H9 (cell line): ENCODE measurements around the gene DGCR2. TPM values are rescaled to one million over a fixed set of nuclear protein-coding genes. Genes with fewer than 3 reads are reported as not detected.

Experiments used
- DNase-seq: peaks from one replicate; pipeline ENCODE4 v3.0.0-alpha.2; 2017
- H2AFZ ChIP-seq: one replicate; pipeline ENCODE4 v1.6.1; 2013; ENCODE audit warnings: mild to moderate bottlenecking, low read length, control low read depth, moderate library complexity
- H2AK5ac ChIP-seq: 2 replicates; pipeline ENCODE4 v1.6.1; 2013; ENCODE audit warnings: low read length, control low read depth, mixed read lengths; ENCODE audit not compliant: insufficient read length
- H2BK120ac ChIP-seq: one replicate; pipeline ENCODE4 v1.6.1; 2013; ENCODE audit warnings: low read depth, mild to moderate bottlenecking, low read length, control low read depth, inconsistent platforms; ENCODE audit not compliant: poor library complexity, severe bottlenecking
- H2BK12ac ChIP-seq: 2 replicates; pipeline ENCODE4 v1.6.1; 2013; ENCODE audit warnings: low read length, control low read depth, mixed read lengths, low read depth; ENCODE audit not compliant: insufficient read length
- H2BK15ac ChIP-seq: 2 replicates; pipeline ENCODE4 v1.6.1; 2013; ENCODE audit warnings: low read depth, low read length, control low read depth
- H2BK20ac ChIP-seq: one replicate; pipeline ENCODE4 v1.6.1; 2013; ENCODE audit warnings: low read depth, mild to moderate bottlenecking, low read length, control low read depth, inconsistent platforms; ENCODE audit not compliant: poor library complexity, severe bottlenecking
- H2BK5ac ChIP-seq: 2 replicates; pipeline ENCODE4 v1.6.1; 2013; ENCODE audit warnings: low read length, control low read depth, mixed read lengths; ENCODE audit not compliant: insufficient read length
- H3K14ac ChIP-seq: 2 replicates; pipeline ENCODE4 v1.6.1; 2013; ENCODE audit warnings: low read length, control low read depth; ENCODE audit not compliant: insufficient read depth
- H3K18ac ChIP-seq: 2 replicates; pipeline ENCODE4 v1.6.1; 2013; ENCODE audit warnings: low read depth, mild to moderate bottlenecking, mixed read lengths, low read length, control low read depth; ENCODE audit not compliant: insufficient read length
- H3K23ac ChIP-seq: 2 replicates; pipeline ENCODE4 v1.6.1; 2013; ENCODE audit warnings: low read length, control low read depth, mixed read lengths, low read depth; ENCODE audit not compliant: insufficient read length
- H3K23me2 ChIP-seq: 2 replicates; pipeline ENCODE4 v1.6.1; 2013; ENCODE audit warnings: low read depth, mild to moderate bottlenecking, mixed read lengths, low read length, control low read depth; ENCODE audit not compliant: insufficient read length, poor library complexity, severe bottlenecking
- H3K27ac ChIP-seq: 2 replicates; pipeline ENCODE4 v1.5.1; 2013; ENCODE audit warnings: low read length, control low read depth, mixed read lengths, low read depth; ENCODE audit not compliant: insufficient read length
- H3K27me3 ChIP-seq: 2 replicates; pipeline ENCODE4 v1.6.1; 2013; ENCODE audit warnings: low read length, control low read depth, inconsistent platforms; ENCODE audit not compliant: insufficient read depth
- H3K4ac ChIP-seq: 2 replicates; pipeline ENCODE4 v1.6.1; 2013; ENCODE audit warnings: low read depth, mild to moderate bottlenecking, control low read depth, inconsistent platforms, low read length, moderate library complexity
- H3K4me1 ChIP-seq: 2 replicates; pipeline ENCODE4 v1.6.1; 2013; ENCODE audit warnings: low read length, control low read depth, inconsistent platforms; ENCODE audit not compliant: insufficient read depth
- H3K4me2 ChIP-seq: 2 replicates; pipeline ENCODE4 v1.6.1; 2013; ENCODE audit warnings: low read length, control low read depth, mixed read lengths; ENCODE audit not compliant: insufficient read length, insufficient read depth
- H3K56ac ChIP-seq: 2 replicates; pipeline ENCODE4 v1.6.1; 2013; ENCODE audit warnings: low read depth, mild to moderate bottlenecking, mixed read lengths, low read length, control low read depth; ENCODE audit not compliant: insufficient read length
- H3K79me1 ChIP-seq: 2 replicates; pipeline ENCODE4 v1.6.1; 2013; ENCODE audit warnings: low read depth, mild to moderate bottlenecking, moderate library complexity, low read length, control low read depth, inconsistent platforms; ENCODE audit not compliant: insufficient read depth, poor library complexity, severe bottlenecking
- H3K79me2 ChIP-seq: 2 replicates; pipeline ENCODE4 v1.6.1; 2013; ENCODE audit warnings: low read length, control low read depth, inconsistent platforms; ENCODE audit not compliant: insufficient read depth
- H3K9ac ChIP-seq: 2 replicates; pipeline ENCODE4 v1.6.1; 2013; ENCODE audit warnings: low read length, control low read depth, mixed read lengths; ENCODE audit not compliant: insufficient read length; ENCODE audit errors: extremely low read depth
- H3K9me3 ChIP-seq: one replicate; pipeline ENCODE4 v1.6.1; 2013; ENCODE audit warnings: low read depth, low read length, inconsistent platforms; ENCODE audit not compliant: control insufficient read depth
- H3T11ph ChIP-seq: one replicate; pipeline ENCODE4 v1.6.1; 2013; ENCODE audit warnings: mild to moderate bottlenecking, low read length, control low read depth, inconsistent platforms
- H4K20me1 ChIP-seq: one replicate; pipeline ENCODE4 v1.6.1; 2013; ENCODE audit not compliant: control insufficient read depth, insufficient read length, insufficient read depth
- H4K5ac ChIP-seq: 2 replicates; pipeline ENCODE4 v1.6.1; 2013; ENCODE audit warnings: low read depth, mild to moderate bottlenecking, mixed read lengths, low read length, control low read depth; ENCODE audit not compliant: insufficient read length
- H4K8ac ChIP-seq: replicated peaks from 2 replicates; pipeline ENCODE4 v1.6.1; 2013; ENCODE audit warnings: low read length, control low read depth, mixed read lengths, low read depth; ENCODE audit not compliant: insufficient read length
- H4K91ac ChIP-seq: 2 replicates; pipeline ENCODE4 v1.6.1; 2013; ENCODE audit warnings: low read depth, mild to moderate bottlenecking, moderate library complexity, mixed read lengths, low read length, control low read depth; ENCODE audit not compliant: insufficient read length
- H3K27ac Mint-ChIP-seq, 3 experiments: 2 replicates in 2 of 3; 3 replicates in 1 of 3; pipeline ENCODE4 v1.8.0; 2020 to 2021; ENCODE audit warnings: mixed read lengths in 3 of 3, mild to moderate bottlenecking in 1 of 3, moderate library complexity in 1 of 3
- H3K27me3 Mint-ChIP-seq: 2 replicates; pipeline ENCODE4 v1.8.0; 2021; ENCODE audit warnings: low read depth, mild to moderate bottlenecking, moderate library complexity, mixed read lengths
- H3K36me3 Mint-ChIP-seq, 3 experiments: 2 replicates in 2 of 3; 3 replicates in 1 of 3; pipeline ENCODE4 v1.8.0; 2020 to 2021; ENCODE audit warnings: low read depth in 3 of 3, mixed read lengths in 3 of 3; ENCODE audit not compliant: insufficient read depth in 1 of 3
- H3K4me1 Mint-ChIP-seq, 2 experiments: 2 replicates each; pipeline ENCODE4 v1.8.0; 2020; ENCODE audit warnings: mixed read lengths in 2 of 2
- H3K4me3 Mint-ChIP-seq, 2 experiments: 2 replicates in 1 of 2; 3 replicates in 1 of 2; pipeline ENCODE4 v1.8.0; 2020 to 2021; ENCODE audit warnings: mild to moderate bottlenecking in 2 of 2, mixed read lengths in 2 of 2, moderate library complexity in 1 of 2
- H3K9me3 Mint-ChIP-seq, 2 experiments: 2 replicates in 1 of 2; 3 replicates in 1 of 2; pipeline ENCODE4 v1.8.0; 2020; ENCODE audit warnings: mild to moderate bottlenecking in 2 of 2, mixed read lengths in 2 of 2, moderate library complexity in 1 of 2
- WGBS: extraction: QIAGEN DNeasy Blood & Tissue Kit; methylation state at CpG from one replicate; pipeline ENCODE4 v1.1.7; 2013; ENCODE audit warnings: missing lambda C conversion rate, low lambda C conversion rate, mixed read lengths; ENCODE audit not compliant: insufficient read length; ENCODE audit errors: extremely low coverage; 5-methylcytosine and 5-hydroxymethylcytosine counted together
- total RNA-seq: library from RNA; stranded (reverse); gene quantifications from 2 replicates; pipeline ENCODE4 v1.2.1, GENCODE V29; 2021
- TF ChIP-seq, protein P1 (sequence below): fragments of 200-600 bp; sonication (generic); conservative IDR thresholded peaks from 3 replicates; pipeline ENCODE4 v1.8.0; 2021; ENCODE audit warnings: antibody characterized with exemption, mild to moderate bottlenecking

DGCR2 gene
- total RNA-seq, 1 experiment from 2014 or later, result 47.2 TPM

DNA sequence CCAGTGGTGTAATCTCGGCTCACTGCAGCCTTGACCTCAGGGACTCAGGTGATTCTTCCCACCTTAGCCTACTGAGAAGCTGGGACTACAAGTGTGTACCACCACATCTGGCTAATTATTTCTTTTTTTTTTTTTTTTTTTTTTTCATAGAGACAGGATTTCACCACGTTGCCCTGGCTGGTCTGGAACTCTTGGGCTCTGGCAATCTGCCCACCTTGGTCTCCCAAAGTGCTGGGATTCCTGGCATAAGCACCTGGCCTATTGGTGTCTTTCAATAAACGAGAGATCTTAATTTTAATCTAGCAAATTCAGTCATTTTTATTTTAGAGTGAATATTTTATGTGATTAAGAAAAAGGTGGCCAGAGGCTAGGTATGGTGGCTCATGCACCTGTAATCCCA lies 40.1 kb downstream of the DGCR2 start:
- H3K36me3 Mint-ChIP-seq, result peaks cover 21 to 40% (median 27%) of the 10 kb centered on the region in 3 experiments
- Histone ChIP-seq H3K27ac (no peak overlapping the region), H3K9me3 (no peaks in the 10 kb centered on the region), H3K27me3 (no peaks in the 10 kb centered on the region), H2BK15ac (no peak overlapping the region), H3K4me2 (no peak overlapping the region), H3K4me1 (peaks cover 3% of the 10 kb centered on the region; the same call in 1 of the 2 replicates), H3K14ac (no peak overlapping the region), H2BK5ac (no peak overlapping the region), H3K79me2 (no peaks in the 10 kb centered on the region), H2BK120ac (no peak overlapping the region), H3K79me1 (no peaks in the 10 kb centered on the region), H3K23ac (no peak overlapping the region), H2AFZ (no peak overlapping the region), H3K56ac (no peak overlapping the region), H3T11ph (no peak overlapping the region), H3K18ac (no peak overlapping the region), H2AK5ac (no peak overlapping the region), H4K5ac (no peak overlapping the region), H3K23me2 (no peaks in the 10 kb centered on the region), H3K9ac (no peak overlapping the region), H3K4ac (no peak overlapping the region), H2BK12ac (no peak overlapping the region), H4K20me1 (no peaks in the 10 kb centered on the region), H4K91ac (no peak overlapping the region), H2BK20ac (no peak overlapping the region), H4K8ac (no peak overlapping the region)
- no peak for DNase-seq
- WGBS, result no CpG with 5 or more reads among the region's 3 CpGs
- H3K27ac Mint-ChIP-seq, result no peak overlapping the region; a peak in 1 of 7 replicates
- peaks cover 7 to 14% of the 10 kb centered on the region in 2 experiments for H3K4me1 Mint-ChIP-seq
- H3K27me3 Mint-ChIP-seq, result no peaks in the 10 kb centered on the region
- H3K9me3 Mint-ChIP-seq, result peaks cover 4 to 7% of the 10 kb centered on the region in 2 experiments; a peak in 4 of 5 replicates
- TF ChIP-seq, protein P1, sequence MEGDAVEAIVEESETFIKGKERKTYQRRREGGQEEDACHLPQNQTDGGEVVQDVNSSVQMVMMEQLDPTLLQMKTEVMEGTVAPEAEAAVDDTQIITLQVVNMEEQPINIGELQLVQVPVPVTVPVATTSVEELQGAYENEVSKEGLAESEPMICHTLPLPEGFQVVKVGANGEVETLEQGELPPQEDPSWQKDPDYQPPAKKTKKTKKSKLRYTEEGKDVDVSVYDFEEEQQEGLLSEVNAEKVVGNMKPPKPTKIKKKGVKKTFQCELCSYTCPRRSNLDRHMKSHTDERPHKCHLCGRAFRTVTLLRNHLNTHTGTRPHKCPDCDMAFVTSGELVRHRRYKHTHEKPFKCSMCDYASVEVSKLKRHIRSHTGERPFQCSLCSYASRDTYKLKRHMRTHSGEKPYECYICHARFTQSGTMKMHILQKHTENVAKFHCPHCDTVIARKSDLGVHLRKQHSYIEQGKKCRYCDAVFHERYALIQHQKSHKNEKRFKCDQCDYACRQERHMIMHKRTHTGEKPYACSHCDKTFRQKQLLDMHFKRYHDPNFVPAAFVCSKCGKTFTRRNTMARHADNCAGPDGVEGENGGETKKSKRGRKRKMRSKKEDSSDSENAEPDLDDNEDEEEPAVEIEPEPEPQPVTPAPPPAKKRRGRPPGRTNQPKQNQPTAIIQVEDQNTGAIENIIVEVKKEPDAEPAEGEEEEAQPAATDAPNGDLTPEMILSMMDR, result no peak
- H3K4me3 Mint-ChIP-seq, result no peak overlapping the region
